Superior temporal gyrus (tissue), 1 donor: Measurements from ENCODE around the gene LMX1A.

Experiments used
- DNase-seq: peaks from one replicate; pipeline ENCODE4 v3.0.0-alpha.2; 2016; ENCODE audit errors: extremely low spot score

The LMX1A gene

DNA sequence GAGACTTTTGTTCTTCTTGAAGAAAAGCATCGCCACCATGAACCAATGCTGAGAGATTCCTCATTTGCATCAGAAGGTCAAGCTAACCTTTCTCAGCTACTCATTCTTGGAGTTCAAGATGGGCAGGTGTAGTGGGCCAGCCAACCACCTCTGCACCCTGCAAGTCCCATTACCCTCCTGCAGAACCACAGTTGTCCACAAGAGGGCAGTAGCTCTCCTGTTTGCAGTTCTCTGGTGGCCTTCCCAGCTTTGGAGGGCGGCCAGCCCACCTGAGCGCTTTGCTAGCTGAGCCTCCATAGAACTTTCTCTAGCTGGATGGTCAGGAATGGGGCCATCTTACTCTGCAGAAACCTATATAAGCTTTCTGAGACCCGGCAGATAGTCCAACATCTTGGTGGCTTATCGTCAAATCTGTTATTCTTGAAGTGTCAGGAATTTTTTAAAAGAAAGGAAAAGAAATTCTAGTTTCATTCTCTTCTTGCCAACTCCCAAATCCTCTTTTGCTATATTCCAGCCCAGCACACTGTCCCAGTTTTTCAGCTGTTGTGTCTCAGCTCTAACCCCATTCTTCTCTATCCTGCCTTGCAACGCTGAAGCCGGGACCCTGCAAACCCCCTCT is 11.0 kb upstream of the LMX1A start:
- peak; percentile 82 for DNase-seq

DNA sequence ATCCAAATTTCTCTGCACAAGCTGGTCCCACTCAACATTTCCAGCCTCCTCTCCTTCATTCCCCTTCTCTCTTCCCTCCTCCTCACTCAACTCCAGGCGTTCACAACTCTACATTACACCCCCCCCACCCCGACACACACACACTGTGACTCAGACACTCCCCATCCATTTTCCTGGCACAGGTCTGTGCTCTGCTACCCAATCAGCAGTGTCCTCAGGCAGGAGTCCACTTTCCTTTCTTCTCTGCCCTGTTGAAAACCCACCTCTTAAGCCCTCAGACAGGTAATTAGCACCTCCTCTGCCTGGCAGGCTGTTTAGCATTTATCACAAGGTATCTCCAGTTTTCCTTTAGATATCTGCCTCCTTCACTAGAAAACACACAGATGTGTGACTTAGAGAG is 8.8 kb upstream of the LMX1A start:
- no peak for DNase-seq

- no peak for DNase-seq
Measured at GRCh38 chr1:165364568-165365133, 8.1 kb upstream of the LMX1A start.

- DNase-seq = no peak
Measured at GRCh38 chr1:165356876-165357275, 361 bp upstream of the LMX1A start.

DNA sequence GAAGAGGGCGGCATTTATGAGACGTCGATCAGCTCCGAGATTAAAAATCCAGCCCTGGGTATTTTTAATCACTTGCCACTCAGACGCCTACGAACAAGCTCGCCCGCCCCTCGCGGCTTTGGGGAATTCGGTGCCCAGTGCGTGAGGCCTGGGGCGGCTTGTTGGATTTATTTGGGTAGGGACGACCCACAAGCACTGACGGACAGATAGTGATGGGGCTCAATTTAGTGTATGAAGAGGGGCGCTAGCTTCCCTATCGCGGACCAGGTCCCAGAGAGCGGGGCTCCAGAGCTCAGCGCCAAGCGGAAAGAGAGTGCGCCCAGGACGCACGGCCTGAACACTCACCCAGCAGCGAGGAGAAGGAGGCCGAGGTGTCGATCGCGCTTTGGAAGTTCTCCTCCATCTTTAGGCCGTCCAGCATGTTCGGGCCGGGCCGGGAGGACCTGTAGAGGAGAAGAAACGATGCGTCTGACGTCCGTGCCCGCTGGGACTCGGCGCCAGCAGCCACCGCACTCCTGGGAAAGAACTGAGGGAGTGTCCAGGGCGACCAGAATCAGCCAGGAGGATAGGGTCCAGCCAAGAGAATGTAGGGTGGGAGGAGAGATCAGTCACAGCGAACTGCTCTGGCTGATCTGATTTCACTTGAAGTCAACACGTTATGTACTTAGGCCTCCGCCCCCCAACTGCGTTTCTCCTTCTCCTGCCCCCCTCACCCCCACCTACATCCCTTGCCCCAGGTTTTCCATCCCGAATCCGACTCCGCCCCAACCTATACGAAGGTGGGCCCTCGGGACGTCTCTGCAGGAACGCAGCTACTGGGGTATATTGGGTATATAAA is 1.2 kb downstream of the LMX1A start:
- DNase-seq = no peak

- DNase-seq = no peak
Measured at GRCh38 chr1:165354739-165355138, 1.8 kb downstream of the LMX1A start.

GRCh38 chr1:165353731-165354671 is 2.5 kb downstream of the LMX1A start:
- no peak for DNase-seq

- DNase-seq = no peak
Measured at GRCh38 chr1:165352442-165353293, 3.8 kb downstream of the LMX1A start.

DNA sequence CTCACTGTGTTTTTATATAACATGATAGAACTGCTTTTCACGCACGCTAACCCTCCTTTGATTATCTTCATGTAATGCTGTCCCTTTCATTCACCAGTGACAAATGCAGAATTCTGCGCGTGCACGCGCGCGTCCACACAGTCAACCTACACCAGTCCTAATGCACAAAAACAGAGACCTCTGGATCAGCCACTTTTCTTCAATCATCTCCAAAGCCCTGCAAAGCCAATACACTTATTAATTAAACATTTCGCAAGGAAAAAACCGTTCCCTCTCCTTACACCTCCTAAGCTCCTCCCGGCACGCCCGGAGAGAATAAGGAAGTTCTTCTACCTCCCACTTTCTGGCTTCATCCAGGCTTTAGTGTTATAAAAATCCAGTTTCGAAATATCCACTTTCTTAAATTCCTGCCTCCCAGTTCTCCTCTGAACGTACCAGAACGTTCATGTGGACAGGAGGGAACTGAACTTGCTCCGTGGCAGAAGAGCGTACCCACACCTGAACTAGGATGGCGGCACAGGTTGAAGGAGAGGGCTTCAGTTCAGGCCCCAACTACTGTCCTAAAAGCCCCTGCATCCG is 4.6 kb downstream of the LMX1A start:
- DNase-seq = no peak

DNA sequence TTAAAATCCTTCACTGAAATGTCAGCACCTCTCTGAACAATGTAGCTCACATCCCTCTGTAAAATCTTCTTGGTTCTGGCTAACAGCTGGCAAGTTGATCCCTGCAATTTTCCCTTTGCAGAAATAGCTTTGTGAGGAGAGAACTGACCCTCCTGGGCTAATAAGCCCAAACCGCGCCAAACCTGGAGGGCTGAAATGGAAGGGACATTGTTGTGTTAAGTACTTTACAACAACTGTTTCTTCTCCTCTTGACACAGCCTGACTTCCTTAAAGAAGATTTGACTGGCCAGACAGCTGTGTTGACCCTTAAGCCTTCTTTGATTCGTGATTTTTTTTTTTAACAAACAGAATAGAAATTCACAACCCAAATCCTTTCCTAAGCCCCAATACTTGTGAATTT is 5.7 kb downstream of the LMX1A start:
- DNase-seq = no peak

DNA sequence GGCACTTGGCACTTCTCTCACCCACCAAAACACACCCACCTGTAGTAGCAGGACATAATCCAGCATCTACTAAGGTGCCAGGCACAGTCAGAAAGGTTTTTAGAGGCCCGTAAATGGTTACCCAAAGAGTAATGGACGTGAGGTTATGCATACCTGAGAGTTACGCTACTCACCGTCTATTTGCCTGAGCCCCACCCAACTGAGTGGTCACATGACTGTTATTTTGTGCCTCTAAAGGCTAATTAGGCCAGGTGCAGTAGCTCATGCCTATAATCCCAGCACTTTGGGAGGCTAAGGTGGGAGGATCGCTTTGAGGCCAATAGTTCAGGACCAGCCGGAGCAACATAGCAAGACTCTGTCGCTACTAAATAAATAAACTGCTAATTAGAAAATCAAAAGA is 11.0 kb downstream of the LMX1A start:
- DNase-seq = no peak

DNA sequence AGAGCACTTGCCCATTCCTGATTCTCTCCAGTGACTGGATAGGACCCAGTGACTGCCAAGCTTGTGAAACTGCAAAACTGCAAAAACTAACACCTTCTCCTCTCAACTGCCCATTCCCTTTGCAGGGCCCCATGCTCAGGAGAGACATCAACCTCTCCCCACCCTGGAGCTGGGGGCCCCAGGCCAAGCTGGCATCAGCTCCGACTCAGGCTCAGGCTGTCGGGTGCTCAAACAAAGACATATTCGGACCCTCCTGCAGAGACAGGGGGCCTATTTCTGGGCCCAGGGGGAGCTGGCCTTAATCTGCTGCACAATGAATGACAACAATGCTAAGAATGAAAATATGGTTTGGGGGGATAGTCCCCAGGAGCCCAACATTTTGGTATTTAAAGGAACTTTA is 11.8 kb downstream of the LMX1A start:
- DNase-seq = no peak

DNA sequence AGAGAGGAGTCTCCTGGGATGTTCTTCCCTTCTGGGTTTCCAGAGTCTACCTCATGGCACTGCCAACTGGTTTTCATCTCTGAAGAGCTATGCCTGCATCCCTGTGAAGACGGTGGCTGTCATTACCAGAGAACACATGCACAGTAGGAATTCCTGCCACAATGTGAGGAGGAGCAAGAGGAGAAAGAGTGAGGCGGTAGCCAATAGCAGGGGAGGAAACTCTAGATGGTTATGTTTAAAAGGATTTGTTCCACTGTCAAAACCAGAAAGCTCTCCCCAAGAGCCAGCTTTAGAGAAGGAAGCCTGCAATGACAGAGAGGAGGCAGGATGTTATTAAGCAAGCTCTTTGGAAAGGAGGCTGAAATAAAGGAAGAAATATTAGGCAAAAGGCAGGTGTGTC is 12.3 kb downstream of the LMX1A start:
- no peak for DNase-seq

GRCh38 chr1:165342587-165342986 is 13.9 kb downstream of the LMX1A start:
- no peak for DNase-seq

DNA sequence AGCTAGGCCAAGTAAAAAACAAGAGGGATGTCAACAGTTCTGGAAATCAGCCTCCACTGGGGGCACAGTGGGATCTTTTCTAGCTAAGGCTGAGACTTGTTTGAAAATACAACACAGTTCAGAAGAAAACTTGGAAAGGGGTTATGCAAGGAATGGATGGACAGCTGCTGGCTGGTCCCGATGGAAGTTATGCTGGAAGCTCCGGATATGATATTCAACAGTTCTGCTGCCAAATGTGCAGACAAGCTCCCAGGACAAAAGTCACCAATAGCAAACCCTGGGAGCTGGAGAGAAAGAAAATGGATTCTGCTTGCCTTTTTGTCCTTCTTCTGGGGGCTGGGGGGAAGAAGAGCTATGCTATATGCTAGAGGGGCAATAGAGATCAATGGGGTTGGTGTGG is 14.3 kb downstream of the LMX1A start:
- no peak for DNase-seq

GRCh38 chr1:165339164-165339563 is 17.4 kb downstream of the LMX1A start:
- no peak for DNase-seq

DNA sequence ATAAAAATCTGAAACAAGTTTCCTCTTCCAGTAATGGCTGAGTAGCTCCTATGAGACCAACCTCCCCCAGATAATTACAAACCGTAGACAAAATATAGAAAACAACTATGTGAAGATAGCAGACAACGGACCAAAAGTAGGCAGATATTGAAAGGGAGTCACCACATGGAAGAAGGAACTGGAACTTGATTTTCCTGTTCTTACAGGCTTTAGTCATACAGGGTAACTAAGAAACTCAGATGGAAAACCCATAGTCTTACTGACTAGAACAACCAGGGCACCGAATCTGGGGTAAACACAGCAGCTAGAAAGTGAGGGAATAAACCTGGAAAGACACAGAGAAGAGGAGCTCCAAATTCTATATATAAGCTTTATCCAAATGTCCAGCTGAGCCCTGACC is 26.0 kb downstream of the LMX1A start:
- DNase-seq = no peak

DNA sequence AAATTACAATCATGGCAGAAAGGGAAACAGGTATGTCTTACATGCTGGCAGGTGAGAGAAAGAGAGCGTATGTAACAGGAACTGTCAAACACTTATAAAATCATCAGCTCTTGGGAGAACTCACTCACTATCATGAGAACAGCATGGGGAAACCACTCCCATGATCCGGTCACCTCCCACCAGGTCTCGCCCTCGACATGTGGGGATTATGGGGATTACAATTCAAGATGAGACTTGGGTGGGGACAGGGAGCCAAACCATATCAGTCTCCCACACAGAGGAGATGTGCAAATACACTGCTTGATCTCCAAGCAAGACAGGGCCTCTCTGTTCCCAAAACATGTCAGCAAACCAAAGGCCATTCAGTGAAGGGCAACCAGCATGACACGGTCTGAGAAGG is 27.4 kb downstream of the LMX1A start:
- DNase-seq = no peak

DNA sequence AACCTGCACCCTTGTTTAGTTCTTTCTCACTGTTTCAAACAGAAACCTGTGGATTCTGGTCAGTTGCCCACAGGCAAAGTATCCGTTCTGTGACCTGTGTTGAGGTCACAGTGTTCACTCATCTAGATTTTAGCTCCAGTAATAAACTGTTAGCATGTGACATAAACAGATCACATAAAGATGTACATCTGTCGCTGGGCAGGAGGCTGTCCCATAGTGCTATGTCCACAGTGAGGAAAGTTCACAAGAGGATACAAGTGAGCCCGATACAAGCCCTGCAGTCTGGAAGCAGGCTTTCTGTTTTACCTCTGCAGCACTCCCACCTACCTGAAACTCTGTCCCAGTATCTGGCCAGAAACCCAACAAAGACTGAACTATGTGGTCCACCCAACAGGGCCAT is 28.4 kb downstream of the LMX1A start:
- DNase-seq = no peak

GRCh38 chr1:165327538-165327937 is 29.0 kb downstream of the LMX1A start:
- DNase-seq = no peak
